ENCODE measurements around the gene RNF166. TPM values are rescaled to one million over a fixed set of nuclear protein-coding genes. Genes with fewer than 3 reads are reported as not detected.

RNF166 gene
- total RNA-seq, 1 experiment from 2014 or later = 46.2 TPM

DNA sequence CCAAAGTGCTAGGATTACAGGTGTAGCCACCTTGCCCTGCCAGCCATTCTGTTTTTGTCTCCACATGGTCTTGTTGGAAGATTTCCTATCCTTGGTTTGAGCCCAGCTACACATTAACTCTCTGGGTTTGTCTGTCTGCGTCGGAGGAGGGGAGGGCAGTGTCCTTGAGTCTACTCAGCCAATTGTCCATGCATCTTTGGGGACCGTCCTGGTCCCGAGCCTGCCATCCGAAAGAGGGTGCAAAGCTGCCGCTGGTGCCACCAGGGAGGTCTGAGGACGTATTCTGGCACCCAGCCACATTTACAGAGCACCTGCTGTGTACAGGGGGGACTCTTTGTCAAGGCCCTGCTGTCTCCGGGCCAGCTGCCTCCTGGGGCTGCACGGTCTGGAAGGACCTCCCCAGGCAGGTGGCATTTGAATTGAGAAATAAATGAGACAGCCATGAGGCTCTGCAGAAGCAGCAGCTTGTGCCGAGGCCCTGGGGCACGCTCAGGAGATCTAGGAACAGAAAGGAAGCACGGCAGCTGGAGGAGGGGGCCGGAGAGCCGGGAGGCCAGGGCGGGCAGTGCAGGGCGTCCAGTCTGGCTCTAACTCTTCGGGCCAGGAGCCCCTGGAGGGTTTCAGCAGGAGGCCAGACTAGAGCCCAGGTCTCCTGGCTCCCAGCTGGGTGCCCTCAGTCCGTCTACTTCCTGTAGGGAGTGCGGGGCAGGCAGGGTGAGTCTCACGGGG is 56.8 kb downstream of the RNF166 start:
- ChIA-PET POLR2A (interaction anchor here (0.6 to 0.9 kb wide), 2 partner anchors 10 to 11 kb away, joined by 3 to 6 read pairs; partner anchors contain the start of gene IL17C), CTCF (interaction anchor here (0.7 to 1.8 kb wide), 5 partner anchors 10 to 129 kb away, joined by 4 to 5 read pairs (median 5); no protein-coding TSS in a partner anchor)
- ATAC-seq = no peak
- peak overlapping the region; percentile 73; the same call in 1 of the 2 replicates for H3K27ac Mint-ChIP-seq
- H3K36me3 Mint-ChIP-seq = peaks cover 3% of the 10 kb centered on the region
- peak overlapping the region; percentile 82 for H3K4me3 Mint-ChIP-seq
- no peaks in the 10 kb centered on the region for H3K27me3 Mint-ChIP-seq (ENCODE audit: low read depth)
- DNase-seq (ENCODE audit: low spot score) = no peak
- TF ChIP-seq ZNF671 (CRISPR knock-in tag; IDR thresholded peaks at IDR 0.05) = no peak
- TF ChIP-seq MXD4 (CRISPR knock-in tag; IDR thresholded peaks at IDR 0.05; ENCODE audit: borderline replicate concordance) = no peak
- TF ChIP-seq, protein P1, sequence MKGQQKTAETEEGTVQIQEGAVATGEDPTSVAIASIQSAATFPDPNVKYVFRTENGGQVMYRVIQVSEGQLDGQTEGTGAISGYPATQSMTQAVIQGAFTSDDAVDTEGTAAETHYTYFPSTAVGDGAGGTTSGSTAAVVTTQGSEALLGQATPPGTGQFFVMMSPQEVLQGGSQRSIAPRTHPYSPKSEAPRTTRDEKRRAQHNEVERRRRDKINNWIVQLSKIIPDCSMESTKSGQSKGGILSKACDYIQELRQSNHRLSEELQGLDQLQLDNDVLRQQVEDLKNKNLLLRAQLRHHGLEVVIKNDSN (CRISPR knock-in tag; IDR thresholded peaks at IDR 0.05) = no peak
- TF ChIP-seq SP1 (CRISPR knock-in tag; conservative IDR thresholded peaks at IDR 0.05) = no peak
- TF ChIP-seq, protein P2, sequence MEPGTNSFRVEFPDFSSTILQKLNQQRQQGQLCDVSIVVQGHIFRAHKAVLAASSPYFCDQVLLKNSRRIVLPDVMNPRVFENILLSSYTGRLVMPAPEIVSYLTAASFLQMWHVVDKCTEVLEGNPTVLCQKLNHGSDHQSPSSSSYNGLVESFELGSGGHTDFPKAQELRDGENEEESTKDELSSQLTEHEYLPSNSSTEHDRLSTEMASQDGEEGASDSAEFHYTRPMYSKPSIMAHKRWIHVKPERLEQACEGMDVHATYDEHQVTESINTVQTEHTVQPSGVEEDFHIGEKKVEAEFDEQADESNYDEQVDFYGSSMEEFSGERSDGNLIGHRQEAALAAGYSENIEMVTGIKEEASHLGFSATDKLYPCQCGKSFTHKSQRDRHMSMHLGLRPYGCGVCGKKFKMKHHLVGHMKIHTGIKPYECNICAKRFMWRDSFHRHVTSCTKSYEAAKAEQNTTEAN (CRISPR knock-in tag; IDR thresholded peaks at IDR 0.05) = no peak
- TF ChIP-seq, protein P3, sequence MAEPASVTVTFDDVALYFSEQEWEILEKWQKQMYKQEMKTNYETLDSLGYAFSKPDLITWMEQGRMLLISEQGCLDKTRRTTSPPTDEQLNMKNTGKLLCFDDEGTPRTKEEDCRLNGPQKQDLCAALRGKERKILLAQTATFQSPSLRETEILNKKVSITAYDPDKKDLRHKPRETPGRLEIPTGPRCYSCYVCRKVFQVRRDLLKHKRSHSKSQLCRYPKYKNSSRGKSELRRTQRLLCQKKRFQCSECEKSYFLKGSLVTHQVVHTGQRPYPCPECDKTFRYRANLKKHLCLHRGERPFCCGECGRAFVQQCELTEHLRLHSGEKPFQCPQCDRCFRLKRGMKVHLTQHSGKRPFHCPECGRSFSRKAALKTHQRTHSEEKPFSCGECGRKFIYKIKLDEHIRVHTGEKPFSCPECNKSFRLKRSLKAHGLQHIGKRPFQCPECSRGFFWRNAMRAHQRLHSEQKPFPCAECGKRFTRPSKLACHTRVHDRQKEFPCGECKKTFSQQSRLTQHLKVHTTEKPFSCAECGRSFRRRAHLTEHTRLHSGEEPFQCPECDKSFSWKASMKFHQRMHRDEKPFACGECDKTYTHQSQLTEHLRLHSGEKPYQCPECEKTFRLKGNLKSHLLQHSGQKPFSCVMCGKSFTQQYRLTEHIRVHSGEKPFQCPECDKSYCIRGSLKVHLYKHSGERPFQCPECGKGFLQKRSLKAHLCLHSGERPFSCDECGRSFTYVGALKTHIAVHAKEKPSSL (CRISPR knock-in tag; conservative IDR thresholded peaks at IDR 0.05) = no peak
- TF ChIP-seq GABPB1 (CRISPR knock-in tag; IDR thresholded peaks at IDR 0.05) = 0 out of 2 replicates have a peak, but pooled peaks have one; percentile 23
- TF ChIP-seq ZNF263 (CRISPR knock-in tag; IDR thresholded peaks at IDR 0.05; ENCODE audit: low read depth) = 0 out of 2 replicates have a peak, but pooled peaks have one; percentile 18
- TF ChIP-seq ZNF232 (CRISPR knock-in tag; IDR thresholded peaks at IDR 0.05) = no peak
- H3K4me1 Mint-ChIP-seq = peaks cover 10% of the 10 kb centered on the region
- no peaks in the 10 kb centered on the region for H3K9me3 Mint-ChIP-seq

DNA sequence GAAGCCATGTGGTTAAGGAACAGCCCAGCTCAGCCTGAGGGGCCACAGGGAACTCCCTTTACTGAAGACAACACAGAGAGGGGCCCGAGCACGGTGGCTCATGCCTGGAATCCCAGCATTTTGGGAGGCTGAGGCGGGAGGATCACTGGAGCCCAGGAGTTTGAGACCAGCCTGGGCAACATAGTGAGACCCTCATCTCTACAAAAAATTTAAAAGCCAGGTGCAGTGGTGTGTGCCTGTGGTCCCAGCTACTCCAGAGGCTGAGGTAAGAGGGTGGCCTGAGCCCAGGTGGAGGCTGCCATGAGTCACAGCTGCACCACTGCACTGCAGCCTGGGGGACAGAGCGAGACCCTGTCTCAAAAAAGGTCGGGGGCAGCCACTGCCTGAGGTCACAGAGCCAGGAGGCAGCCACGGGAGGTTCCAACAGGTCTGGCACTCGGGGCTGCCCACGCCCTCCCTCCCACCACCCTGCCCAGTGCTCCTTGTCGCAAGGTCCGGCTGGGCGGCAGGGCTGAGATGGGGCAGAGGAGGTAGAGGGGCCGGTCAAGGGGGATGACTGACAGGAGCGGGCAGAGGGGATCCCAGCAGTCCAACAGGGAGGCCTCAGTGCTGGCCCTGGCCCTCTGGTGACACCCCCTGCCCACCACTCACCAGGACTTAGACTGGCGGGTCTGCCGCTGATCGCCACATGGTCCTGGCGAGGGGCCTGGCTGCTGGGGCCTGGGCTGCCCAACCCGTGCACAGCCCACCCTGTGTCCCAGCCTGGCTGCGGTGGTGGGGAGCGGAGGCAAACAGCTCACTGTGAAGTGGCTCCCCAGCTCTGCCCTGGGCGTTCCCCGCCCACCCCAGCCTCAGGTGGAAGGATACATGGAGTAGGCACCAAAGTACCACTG is 58.8 kb downstream of the RNF166 start:
- peak; percentile 10 for DNase-seq (ENCODE audit: low spot score)
- ChIA-PET POLR2A (no interaction called here), CTCF (interaction anchor here (0.7 to 1.9 kb wide), 3 partner anchors 9 to 90 kb away, joined by 3 to 4 read pairs (median 3); partner anchors contain the start of genes IL17C and ZC3H18)
- H3K36me3 Mint-ChIP-seq = peaks cover 3% of the 10 kb centered on the region
- H3K4me3 Mint-ChIP-seq = no peak overlapping the region
- peaks cover 10% of the 10 kb centered on the region for H3K4me1 Mint-ChIP-seq
- peak; percentile 39; the same call in 1 of the 2 replicates for TF ChIP-seq FOXP1 (CRISPR knock-in tag; IDR thresholded peaks at IDR 0.05; ENCODE audit: borderline replicate concordance)
- TF ChIP-seq RORB (CRISPR knock-in tag; IDR thresholded peaks at IDR 0.05) = no peak
- TF ChIP-seq PRRX2 (CRISPR knock-in tag; IDR thresholded peaks at IDR 0.05) = no peak
- no peak for TF ChIP-seq CREM (CRISPR knock-in tag; IDR thresholded peaks at IDR 0.05)
- peak; percentile 79 for TF ChIP-seq ZNF121 (CRISPR knock-in tag; IDR thresholded peaks at IDR 0.05)
- TF ChIP-seq HMGA2 (CRISPR knock-in tag; IDR thresholded peaks at IDR 0.05) = no peak
- no peak for TF ChIP-seq ATF1 (CRISPR knock-in tag; IDR thresholded peaks at IDR 0.05)
- TF ChIP-seq, protein P4, sequence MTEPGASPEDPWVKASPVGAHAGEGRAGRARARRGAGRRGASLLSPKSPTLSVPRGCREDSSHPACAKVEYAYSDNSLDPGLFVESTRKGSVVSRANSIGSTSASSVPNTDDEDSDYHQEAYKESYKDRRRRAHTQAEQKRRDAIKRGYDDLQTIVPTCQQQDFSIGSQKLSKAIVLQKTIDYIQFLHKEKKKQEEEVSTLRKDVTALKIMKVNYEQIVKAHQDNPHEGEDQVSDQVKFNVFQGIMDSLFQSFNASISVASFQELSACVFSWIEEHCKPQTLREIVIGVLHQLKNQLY (CRISPR knock-in tag; IDR thresholded peaks at IDR 0.05) = no peak
- H3K27ac Mint-ChIP-seq = no peak overlapping the region
- H3K9me3 Mint-ChIP-seq = no peaks in the 10 kb centered on the region
- ATAC-seq = no peak
- H3K27me3 Mint-ChIP-seq (ENCODE audit: low read depth) = no peaks in the 10 kb centered on the region

Small RNA genes within 50 kb of the gene (microRNA-seq; reads per million reads assigned to microRNA genes)
- gene MIR4722 (ENCODE audit: borderline number of aligned reads) = not detected

Other genes starting within 250 kb of the RNF166 start
- 57.3 to 65.6 TPM (median 61.8 TPM) in 3 replicates for gene ZC3H18, start 136.0 kb downstream of the RNF166 start, total RNA-seq (2021)
- 0.80 to 1.9 TPM (median 1.5 TPM) in 3 replicates for gene IL17C, start 67.8 kb downstream of the RNF166 start, total RNA-seq (2021)
- gene CYBA, start 55.4 kb downstream of the RNF166 start, total RNA-seq (2021) = 169 to 219 TPM (median 207 TPM) in 3 replicates
- 96.9 to 113 TPM (median 109 TPM) in 3 replicates for gene MVD, start 43.3 kb downstream of the RNF166 start, total RNA-seq (2021)
- 8.0 to 9.4 TPM (median 9.1 TPM) in 3 replicates for gene SNAI3, start 19.9 kb downstream of the RNF166 start, total RNA-seq (2021)
- 42.1 to 52.4 TPM (median 43.7 TPM) in 3 replicates for gene CTU2, start 95 bp upstream of the RNF166 start, total RNA-seq (2021)
- 68.3 to 75.1 TPM (median 71.3 TPM) in 3 replicates for gene PIEZO1, start 78.8 kb upstream of the RNF166 start, total RNA-seq (2021)
- 142 to 154 TPM (median 149 TPM) in 3 replicates for gene CDT1, start 97.4 kb upstream of the RNF166 start, total RNA-seq (2021)
- 272 to 288 TPM (median 282 TPM) in 3 replicates for gene APRT, start 105.5 kb upstream of the RNF166 start, total RNA-seq (2021)
- 23.0 to 29.5 TPM (median 25.8 TPM) in 3 replicates for gene GALNS, start 150.5 kb upstream of the RNF166 start, total RNA-seq (2021)
- gene TRAPPC2L, start 150.7 kb upstream of the RNF166 start, total RNA-seq (2021) = 63.1 to 82.0 TPM (median 64.5 TPM) in 3 replicates
- gene PABPN1L, start 160.3 kb upstream of the RNF166 start, total RNA-seq (2021) = not detected in 3 replicates

Measured in WTC11 (cell line).